H1 (cell line): ENCODE measurements around the gene ANKRD31. TPM values are rescaled to one million over a fixed set of nuclear protein-coding genes. Genes with fewer than 3 reads are reported as not detected.

Experiments used
- CTCF ChIA-PET: fragments of 300-600 bp; sonication (Branson Sonifier 250); formaldehyde crosslinking; loops from one replicate; lab custom pipeline; 2021; ENCODE audit not compliant: partially characterized antibody; lab: Charles Lee
- POLR2A ChIA-PET: fragments of 300-600 bp; sonication (Branson Sonifier 250); formaldehyde crosslinking; loops from one replicate; lab custom pipeline; 2021; ENCODE audit warnings: inconsistent platforms; ENCODE audit not compliant: partially characterized antibody; lab: Charles Lee
- DNase-seq, 2 experiments: peaks; one replicate each; pipeline versions ENCODE4 v3.0.0 to v3.0.0-alpha.2; 2010 to 2022; ENCODE audit warnings: low spot score in 2 of 2, low read depth in 1 of 2, mixed read lengths in 1 of 2
- FAIRE-seq: peaks from 2 replicates; lab custom pipeline; 2011; peaks lifted over from hg19 to GRCh38; lab: Jason Lieb, UNC
- H2AFZ ChIP-seq: 2 replicates; pipeline ENCODE4 v1.8.1; 2012; ENCODE audit warnings: low read length, inconsistent platforms
- H2AK5ac ChIP-seq: 2 replicates; pipeline ENCODE4 v1.6.1; 2013; ENCODE audit warnings: low read depth, low read length
- H2BK120ac ChIP-seq: replicated peaks from 2 replicates; pipeline ENCODE3; 2013; ENCODE audit warnings: low read depth, low read length, inconsistent platforms
- H2BK12ac ChIP-seq: 2 replicates; pipeline ENCODE4 v1.6.1; 2013; ENCODE audit warnings: low read depth, low read length
- H2BK15ac ChIP-seq: 2 replicates; pipeline ENCODE4 v1.6.1; 2013; ENCODE audit warnings: low read length
- H2BK20ac ChIP-seq: 2 replicates; pipeline ENCODE4 v1.6.1; 2013; ENCODE audit warnings: low read length
- H2BK5ac ChIP-seq: 2 replicates; pipeline ENCODE4 v1.6.1; 2013; ENCODE audit warnings: low read depth, low read length
- H3K14ac ChIP-seq: 2 replicates; pipeline ENCODE4 v1.6.1; 2013; ENCODE audit warnings: inconsistent platforms; ENCODE audit not compliant: insufficient read length
- H3K18ac ChIP-seq: 2 replicates; pipeline ENCODE4 v1.6.1; 2013; ENCODE audit warnings: low read length; ENCODE audit errors: extremely low read depth
- H3K23ac ChIP-seq: 2 replicates; pipeline ENCODE4 v1.6.1; 2013; ENCODE audit warnings: inconsistent platforms; ENCODE audit not compliant: insufficient read length
- H3K23me2 ChIP-seq: 2 replicates; pipeline ENCODE4 v1.6.1; 2013; ENCODE audit warnings: low read depth, low read length
- H3K27ac ChIP-seq: 2 replicates; pipeline ENCODE4 v1.6.1; 2011; ENCODE audit warnings: low read depth, low read length, inconsistent platforms
- H3K27me3 ChIP-seq, 4 experiments: replicated peaks in 1 of 4; 1 replicate in 1 of 4; 2 replicates in 3 of 4; pipeline versions ENCODE4 v1.6.1 to v1.8.1; 2011 to 2013; ENCODE audit warnings: low read length in 3 of 4, mild to moderate bottlenecking in 3 of 4, inconsistent platforms in 2 of 4, mixed read lengths in 2 of 4, moderate library complexity in 1 of 4; ENCODE audit not compliant: control insufficient read depth in 3 of 4, insufficient read depth in 3 of 4; ENCODE audit errors: extremely low read depth in 1 of 4
- H3K36me3 ChIP-seq, 4 experiments: 2 replicates each; pipeline versions ENCODE4 v1.6.1 to v1.8.1; 2011 to 2013; ENCODE audit warnings: mild to moderate bottlenecking in 4 of 4, low read length in 3 of 4, moderate library complexity in 2 of 4, control low read depth in 1 of 4, inconsistent platforms in 1 of 4; ENCODE audit not compliant: insufficient read depth in 4 of 4, control insufficient read depth in 2 of 4
- H3K4ac ChIP-seq: replicated peaks from 2 replicates; pipeline ENCODE3; 2013; ENCODE audit warnings: low read length, low read depth, mixed read lengths, inconsistent platforms; ENCODE audit not compliant: insufficient read length
- H3K4me1 ChIP-seq, 4 experiments: replicated peaks in 1 of 4; 1 replicate in 1 of 4; 2 replicates in 3 of 4; pipeline versions ENCODE4 v1.6.1 to v1.8.1; 2011 to 2013; ENCODE audit warnings: low read length in 3 of 4, inconsistent platforms in 2 of 4, mixed read lengths in 1 of 4; ENCODE audit not compliant: insufficient read depth in 4 of 4, control insufficient read depth in 3 of 4
- H3K4me2 ChIP-seq, 2 experiments: 2 replicates each; pipeline versions ENCODE4 v1.6.1 to v1.8.1; 2011 to 2013; ENCODE audit warnings: low read depth in 2 of 2, low read length in 2 of 2, control low read depth in 1 of 2, inconsistent platforms in 1 of 2, mild to moderate bottlenecking in 1 of 2; ENCODE audit not compliant: insufficient read depth in 1 of 2
- H3K4me3 ChIP-seq, 4 experiments: fragments of 200-600, 300-600 bp in 1 of 4; sonication (generic), shearing (Covaris generic), sonication (Bioruptor Twin) in 1 of 4; 2 replicates each; pipeline versions ENCODE4 v1.5.1 to v1.8.1; 2011 to 2016; ENCODE audit warnings: low read length in 4 of 4, low read depth in 3 of 4, control low read depth in 2 of 4, inconsistent platforms in 2 of 4, mild to moderate bottlenecking in 2 of 4, mixed read lengths in 1 of 4, moderate library complexity in 1 of 4; ENCODE audit not compliant: insufficient read depth in 2 of 4; ENCODE audit errors: extremely low read depth in 1 of 4
- H3K56ac ChIP-seq: replicated peaks from 2 replicates; pipeline ENCODE3; 2013; ENCODE audit warnings: low read depth, mild to moderate bottlenecking, mixed read lengths, low read length, inconsistent platforms; ENCODE audit not compliant: insufficient read length
- H3K79me1 ChIP-seq: 2 replicates; pipeline ENCODE4 v1.6.1; 2013; ENCODE audit warnings: low read depth, low read length, control low read depth
- H3K79me2 ChIP-seq, 2 experiments: 2 replicates each; pipeline versions ENCODE4 v1.6.1 to v1.8.1; 2012 to 2013; ENCODE audit warnings: low read length in 2 of 2, mild to moderate bottlenecking in 2 of 2, inconsistent platforms in 1 of 2; ENCODE audit not compliant: insufficient read depth in 2 of 2, control insufficient read depth in 1 of 2
- H3K9ac ChIP-seq, 4 experiments: replicated peaks in 1 of 4; 1 replicate in 1 of 4; 2 replicates in 3 of 4; pipeline versions ENCODE4 v1.6.1 to v1.8.1; 2011 to 2013; ENCODE audit warnings: low read depth in 3 of 4, low read length in 3 of 4, control low read depth in 2 of 4, mild to moderate bottlenecking in 2 of 4, moderate library complexity in 2 of 4, inconsistent platforms in 1 of 4; ENCODE audit errors: extremely low read depth in 1 of 4
- H3K9me3 ChIP-seq, 2 experiments: 2 replicates each; pipeline versions ENCODE4 v1.6.1 to v1.8.1; 2012 to 2013; ENCODE audit warnings: mild to moderate bottlenecking in 2 of 2, moderate library complexity in 2 of 2, control low read depth in 1 of 2, inconsistent platforms in 1 of 2, low read depth in 1 of 2, low read length in 1 of 2, mixed read lengths in 1 of 2; ENCODE audit not compliant: insufficient read depth in 2 of 2
- H4K20me1 ChIP-seq, 2 experiments: replicated peaks in 1 of 2; 2 replicates each; pipeline versions ENCODE3 to v1.8.1; 2011 to 2013; ENCODE audit warnings: inconsistent platforms in 2 of 2, low read length in 2 of 2, mild to moderate bottlenecking in 1 of 2; ENCODE audit not compliant: insufficient read depth in 2 of 2, control insufficient read depth in 1 of 2
- H4K5ac ChIP-seq: 2 replicates; pipeline ENCODE4 v1.6.1; 2013; ENCODE audit warnings: low read length, low read depth, mixed read lengths, inconsistent platforms; ENCODE audit not compliant: insufficient read length
- H4K8ac ChIP-seq: 2 replicates; pipeline ENCODE4 v1.8.0; 2013; ENCODE audit warnings: mild to moderate bottlenecking, moderate library complexity, low read length, inconsistent platforms; ENCODE audit not compliant: insufficient read depth; ENCODE audit errors: extremely low read depth
- H4K91ac ChIP-seq: replicated peaks from 2 replicates; pipeline ENCODE3; 2013; ENCODE audit warnings: low read length, mixed read lengths, inconsistent platforms; ENCODE audit not compliant: insufficient read length
- CBX5 ChIP-seq: fragments of 300-800, 300-1000 bp; sonication (generic); IDR thresholded peaks from 2 replicates; pipeline ENCODE4 v1.7.1; 2016; ENCODE audit warnings: antibody characterized with exemption, low read length, low read depth
- SIRT6 ChIP-seq: IDR thresholded peaks from one replicate; pipeline ENCODE4 v1.7.1; 2012; ENCODE audit warnings: low read length, inconsistent platforms
- TBP ChIP-seq: IDR thresholded peaks from 2 replicates; pipeline ENCODE4 v1.6.1; 2011; ENCODE audit warnings: low read depth, low read length, improper control_type of control experiment
- WGBS, 2 experiments: shearing (Covaris generic) in 1 of 2; methylation state at CpG; one replicate each; pipeline versions ENCODE4 v1.1.6 to v1.1.7; 2013 to 2015; ENCODE audit warnings: low lambda C conversion rate in 2 of 2, mixed read lengths in 2 of 2, inconsistent platforms in 1 of 2, low coverage in 1 of 2, missing lambda C conversion rate in 1 of 2; ENCODE audit not compliant: insufficient replicate concordance in 2 of 2, insufficient coverage in 1 of 2, insufficient read length in 1 of 2; ENCODE audit errors: extremely low coverage in 1 of 2, missing lambda C conversion rate in 1 of 2; 5-methylcytosine and 5-hydroxymethylcytosine counted together
- polyA plus RNA-seq, 7 experiments: library from polyadenylated mRNA; depleted of rRNA in 3 of 7; stranded (reverse) in 5 of 7; unstranded in 2 of 7; fragments of >200 nt in 5 of 7; fragments of 200-250 nt in 2 of 7; gene quantifications; 1 replicate in 5 of 7; 2 replicates in 1 of 7; 4 replicates in 1 of 7; pipeline versions ENCODE4 v1.2.1 to v1.2.3, GENCODE V29; 2011 to 2013; ENCODE audit warnings: missing spikeins in 2 of 7, mixed read lengths in 2 of 7
- total RNA-seq: library from RNA; stranded (reverse); fragmentation: NEBNext Ultra II Directional; extraction: Animal tissue kit (Norgen Biotek cat#: 25700); gene quantifications from 2 replicates; pipeline ENCODE4 v1.2.1, GENCODE V29; 2021

ANKRD31 gene
- total and polyA plus RNA-seq, 2 of the 8 experiments (the other 6 are each of a cell fraction or from before 2014, with no cell fraction given): 0.05 to 0.06 TPM

DNA sequence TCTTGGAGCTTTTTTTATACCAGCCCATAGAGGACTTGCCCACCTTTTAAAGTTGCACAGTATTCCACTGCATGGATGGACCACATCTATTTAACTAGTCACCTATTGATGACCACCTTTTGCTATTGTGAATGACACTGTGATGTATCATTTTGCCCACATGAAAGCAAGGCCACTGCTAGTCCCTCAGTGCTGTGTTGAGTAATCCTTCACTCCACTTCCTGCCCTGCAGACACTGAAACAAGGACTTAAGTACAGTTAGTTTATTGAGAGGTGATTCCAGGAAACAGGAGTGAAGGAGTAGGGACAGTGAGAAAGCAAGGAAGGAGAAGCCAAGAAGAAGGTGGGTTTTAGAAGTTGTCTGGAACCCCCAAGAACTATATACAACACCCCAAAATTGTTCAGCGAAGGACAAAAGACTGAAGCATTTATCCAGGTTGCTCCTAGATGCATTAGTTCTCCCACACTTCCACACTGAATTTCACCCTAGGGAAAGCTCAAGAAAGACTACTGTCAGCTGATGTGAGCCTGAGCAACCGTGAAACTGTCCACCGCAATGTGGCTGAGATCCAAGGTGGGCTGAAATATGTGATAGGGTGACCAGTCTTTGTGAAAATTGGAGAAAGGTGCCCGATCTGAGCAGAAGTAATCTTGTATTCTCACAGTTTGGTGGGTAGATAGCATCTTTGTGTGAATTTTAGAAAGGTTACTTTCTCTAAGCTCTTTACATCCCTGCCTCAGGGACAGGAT is 45.2 kb upstream of the ANKRD31 start:
- no peak overlapping the region for H2BK120ac ChIP-seq
- no peak overlapping the region for H4K8ac ChIP-seq
- no peak overlapping the region for H3K14ac ChIP-seq
- no peak overlapping the region for H4K91ac ChIP-seq
- H3K9me3 ChIP-seq: no peaks in the 10 kb centered on the region
- no peak overlapping the region for H4K5ac ChIP-seq
- no peak overlapping the region for H3K18ac ChIP-seq
- ChIA-PET POLR2A (no interaction called here), CTCF (interaction anchor here (0.9 to 1.4 kb wide), 4 partner anchors 12 to 69 kb away, joined by 3 to 6 read pairs (median 3); no protein-coding TSS in a partner anchor)
- FAIRE-seq (no peak), DNase-seq (no peak)
- H3K79me1 ChIP-seq: no peaks in the 10 kb centered on the region
- WGBS, 2 experiments: 96% methylated on average over 4 of the region's 4 CpGs; no CpG with 5 or more reads in 1 of the 2 experiments
- H3K4me2 ChIP-seq: no peak overlapping the region
- no peaks in the 10 kb centered on the region; a peak in 1 of 7 replicates for H3K4me1 ChIP-seq
- no peak overlapping the region for H2AK5ac ChIP-seq
- H3K23ac ChIP-seq: no peak overlapping the region
- H2AFZ ChIP-seq: peak overlapping the region; percentile 41; the same call in 1 of the 2 replicates
- H3K56ac ChIP-seq: no peak overlapping the region
- H2BK5ac ChIP-seq: no peak overlapping the region
- no peak overlapping the region for H3K4ac ChIP-seq
- H3K27ac ChIP-seq: no peak overlapping the region
- no peaks in the 10 kb centered on the region for H3K23me2 ChIP-seq
- H3K9ac ChIP-seq: no peak overlapping the region
- no peak overlapping the region for H2BK15ac ChIP-seq
- H2BK12ac ChIP-seq: no peak overlapping the region
- no peak overlapping the region for H2BK20ac ChIP-seq
- H4K20me1 ChIP-seq: no peaks in the 10 kb centered on the region
- H3K4me3 ChIP-seq: no peak overlapping the region
- no peaks in the 10 kb centered on the region for H3K36me3 ChIP-seq
- no peaks in the 10 kb centered on the region for H3K79me2 ChIP-seq
- no peaks in the 10 kb centered on the region for H3K27me3 ChIP-seq
- TF ChIP-seq TBP: no peak
- no peak for TF ChIP-seq CBX5
- TF ChIP-seq SIRT6: no peak
